DOHH2 (cell line): ENCODE measurements around the gene BTLA.
"Not testable (repeated sequence)": the region's sequence is repeated elsewhere in the genome, so short reads cannot be mapped to it uniquely, and the experiment has no call there.

Source experiments
- CTCF ChIP-seq: fragments of 200-600 bp; sonication (generic); IDR thresholded peaks from one replicate; pipeline ENCODE4 v1.5.1; 2014; ENCODE audit warnings: antibody characterized with exemption, mild to moderate bottlenecking, low read depth, low read length; ENCODE audit not compliant: poor library complexity, severe bottlenecking
- EZH2phosphoT487 ChIP-seq: fragments of 200-600 bp; sonication (generic); IDR thresholded peaks from 2 replicates; pipeline ENCODE4 v1.6.1; 2017; ENCODE audit warnings: borderline replicate concordance, mild to moderate bottlenecking, antibody characterized with exemption, low read length, moderate library complexity, mixed read lengths

- TF ChIP-seq CTCF, EZH2phosphoT487: not testable (repeated sequence)
Measured at GRCh38 chr3:112418526-112418925, 80.7 kb downstream of the BTLA start.
